HG02840 (cell line): ENCODE data around the gene PEPD.

Experiments used
- ATAC-seq: cut with Tn5 transposase; IDR thresholded peaks from one replicate; pipeline ENCODE4 v1.9.1; 2021; ENCODE audit warnings: mild to moderate bottlenecking, moderate library complexity, moderate number of reproducible peaks; ENCODE audit not compliant: unreplicated experiment, low FRiP score

PEPD gene

GRCh38 chr19:33400856-33401682 is 120.5 kb downstream of the PEPD start:
- no peak for ATAC-seq

GRCh38 chr19:33399745-33400681 is 121.6 kb downstream of the PEPD start:
- ATAC-seq = no peak

- no peak for ATAC-seq
These were observed 122.4 kb downstream of the PEPD start for GRCh38 chr19:33399081-33399744.

- no peak for ATAC-seq
These were observed 123.1 kb downstream of the PEPD start for GRCh38 chr19:33398361-33399060.

- ATAC-seq = no peak
These were observed 123.8 kb downstream of the PEPD start for GRCh38 chr19:33397536-33398360.

GRCh38 chr19:33396701-33397535 is 124.7 kb downstream of the PEPD start:
- no peak for ATAC-seq

GRCh38 chr19:33395561-33396550 is 125.7 kb downstream of the PEPD start:
- ATAC-seq = no peak

GRCh38 chr19:33394723-33395560 is 126.6 kb downstream of the PEPD start:
- no peak for ATAC-seq

- no peak for ATAC-seq
These were observed 127.4 kb downstream of the PEPD start for GRCh38 chr19:33394006-33394722.

- ATAC-seq = no peak
These were observed 128.1 kb downstream of the PEPD start for GRCh38 chr19:33393286-33394005.

- ATAC-seq = no peak
These were observed 129.0 kb downstream of the PEPD start for GRCh38 chr19:33392341-33393285.

- no peak for ATAC-seq
These were observed 129.9 kb downstream of the PEPD start for GRCh38 chr19:33391631-33392249.

GRCh38 chr19:33390908-33391630 is 130.5 kb downstream of the PEPD start:
- no peak for ATAC-seq
